K562 (cell line): ENCODE data around the gene LIMS1. TPM values are rescaled to one million over a fixed set of nuclear protein-coding genes. Genes with fewer than 3 reads are reported as not detected.

Source experiments
- ATAC-seq: fragments of 200-7000 bp; cut with Tn5 transposase; 3 replicates; pipeline ENCODE4 v1.9.1; 2020; ENCODE audit warnings: moderate library complexity
- BruUV-seq: library from RNA; stranded (reverse); fragments of 400-500 nt; replicated peaks from 2 replicates; lab custom pipeline; 2021; lab: Mats Ljungman, UMichigan
- CTCF ChIA-PET: fragments of 300-600 bp; formaldehyde crosslinking; extraction: SDS; loops from one replicate; lab custom pipeline; 2021; ENCODE audit warnings: low intra/inter-chr PET ratio; lab: Yijun Ruan, JAX
- POLR2A ChIA-PET: fragments of 300-600, 350-650 bp; sonication (Branson Sonifier 250); formaldehyde crosslinking; extraction: SDS; loops from one replicate; lab custom pipeline; 2021; ENCODE audit warnings: antibody characterized with exemption, inconsistent platforms; lab: Yijun Ruan, JAX
- DNase-seq, 4 experiments: peaks; one replicate each; pipeline versions ENCODE4 v3.0.0 to v3.0.0-alpha.2; 2011 to 2018; ENCODE audit warnings: low spot score in 3 of 4, mixed read lengths in 3 of 4; ENCODE audit errors: extremely low read depth in 1 of 4
- FAIRE-seq: peaks from 2 replicates; lab custom pipeline; 2011; peaks lifted over from hg19 to GRCh38; lab: Jason Lieb, UNC
- H2AFZ ChIP-seq: 2 replicates; pipeline ENCODE4 v1.6.0; 2011; ENCODE audit warnings: low read depth, low read length, control low read depth, inconsistent platforms
- H3K27ac ChIP-seq: fragments of 200-600 bp; 3 replicates; pipeline ENCODE4 v1.8.0; 2011; ENCODE audit warnings: low read depth, mild to moderate bottlenecking, control low read depth, inconsistent platforms, low read length, moderate library complexity, mixed read lengths; ENCODE audit errors: extremely low read depth
- H3K27me3 ChIP-seq, 2 experiments: fragments of 300-600 bp in 1 of 2; 2 replicates in 1 of 2; 3 replicates in 1 of 2; pipeline versions ENCODE4 v1.6.0 to v1.8.0; 2011; ENCODE audit warnings: inconsistent platforms in 2 of 2, low read length in 2 of 2, mild to moderate bottlenecking in 1 of 2, mixed read lengths in 1 of 2, moderate library complexity in 1 of 2; ENCODE audit not compliant: control insufficient read depth in 2 of 2, insufficient read depth in 2 of 2
- H3K36me3 ChIP-seq: fragments of 300-600 bp; 3 replicates; pipeline ENCODE4 v1.8.0; 2011; ENCODE audit warnings: mild to moderate bottlenecking, low read length, inconsistent platforms; ENCODE audit not compliant: control insufficient read depth, insufficient read depth
- H3K4me1 ChIP-seq, 2 experiments: fragments of 200-600 bp in 1 of 2; replicated peaks in 1 of 2; 2 replicates in 1 of 2; 3 replicates in 1 of 2; pipeline versions ENCODE4 v1.5.1 to v1.8.0; 2011; ENCODE audit warnings: inconsistent platforms in 2 of 2, low read length in 2 of 2, mild to moderate bottlenecking in 1 of 2, mixed read lengths in 1 of 2, moderate library complexity in 1 of 2; ENCODE audit not compliant: control insufficient read depth in 2 of 2, insufficient read depth in 2 of 2
- H3K4me2 ChIP-seq: 2 replicates; pipeline ENCODE4 v1.6.1; 2011; ENCODE audit warnings: low read length, control low read depth, inconsistent platforms, mixed read lengths; ENCODE audit not compliant: insufficient read depth
- H3K4me3 ChIP-seq: fragments of 200-600 bp; sonication (generic), shearing (Covaris generic); 2 replicates; pipeline ENCODE4 v1.5.1; 2016; ENCODE audit warnings: control low read depth, inconsistent platforms
- H3K79me2 ChIP-seq: fragments of 200-600 bp; 3 replicates; pipeline ENCODE4 v1.8.0; 2011; ENCODE audit warnings: low read length, inconsistent platforms; ENCODE audit not compliant: control insufficient read depth, insufficient read depth
- H3K9ac ChIP-seq, 2 experiments: 2 replicates each; pipeline versions ENCODE4 v1.6.0 to v1.6.1; 2011; ENCODE audit warnings: low read depth in 2 of 2, low read length in 2 of 2, control low read depth in 1 of 2, inconsistent platforms in 1 of 2, mild to moderate bottlenecking in 1 of 2, mixed read lengths in 1 of 2; ENCODE audit not compliant: insufficient read depth in 1 of 2
- H3K9me1 ChIP-seq: one replicate; pipeline ENCODE4 v1.6.0; 2011; ENCODE audit warnings: inconsistent platforms, mild to moderate bottlenecking, low read length, moderate library complexity; ENCODE audit not compliant: control insufficient read depth, insufficient read depth
- H3K9me3 ChIP-seq: replicated peaks from 2 replicates; pipeline ENCODE4 v1.5.1; 2011; ENCODE audit warnings: low read depth, low read length, inconsistent platforms; ENCODE audit not compliant: control insufficient read depth, insufficient read depth
- H4K20me1 ChIP-seq: replicated peaks from 2 replicates; pipeline ENCODE4 v1.6.1; 2011; ENCODE audit warnings: low read length, inconsistent platforms, mixed read lengths; ENCODE audit not compliant: control insufficient read depth, insufficient read depth
- CEBPB ChIP-seq: fragments of 450-650 bp; IDR thresholded peaks from 2 replicates; pipeline ENCODE4 v1.6.1; 2016; ENCODE audit warnings: missing genetic modification characterization, missing compliant biosample characterization
- CREB5 ChIP-seq: fragments of 250-450 bp; sonication (Bioruptor Pico); IDR thresholded peaks from 2 replicates; pipeline ENCODE4 v1.5.0; 2020; ENCODE audit warnings: mild to moderate bottlenecking
- GTF2A2 ChIP-seq: IDR thresholded peaks from 2 replicates; pipeline ENCODE4 v1.6.1; 2016; ENCODE audit warnings: mild to moderate bottlenecking, missing genetic modification characterization, missing compliant biosample characterization
- GTF2E2 ChIP-seq: fragments of 200-800 bp; sonication (Bioruptor generic); IDR thresholded peaks from 2 replicates; pipeline ENCODE4 v1.6.1; 2016; ENCODE audit warnings: missing genetic modification characterization, missing compliant biosample characterization
- HOMEZ ChIP-seq: fragments of 250-450 bp; sonication (Bioruptor Pico); IDR thresholded peaks from 2 replicates; pipeline ENCODE4 v1.4.0; 2020; ENCODE audit warnings: mild to moderate bottlenecking, moderate library complexity
- MNT ChIP-seq, 2 experiments: fragments of 450-650 bp; conservative IDR thresholded peaks; 2 replicates each; pipeline ENCODE4 v1.6.1; 2017; ENCODE audit warnings: mild to moderate bottlenecking in 2 of 2, moderate library complexity in 2 of 2
- NFE2 ChIP-seq: IDR thresholded peaks from 2 replicates; pipeline ENCODE4 v1.6.1; 2014; ENCODE audit warnings: antibody characterized with exemption, low read depth
- NFIX ChIP-seq: fragments of 250-450 bp; sonication (Bioruptor Pico); IDR thresholded peaks from 2 replicates; pipeline ENCODE4 v1.4.0; 2020; ENCODE audit warnings: low read depth, mild to moderate bottlenecking, moderate library complexity
- RNF2 ChIP-seq: sonication (generic); IDR thresholded peaks from 2 replicates; pipeline ENCODE4 v1.6.1; 2016
- SNAPC5 ChIP-seq: fragments of 250-450 bp; sonication (Bioruptor Pico); IDR thresholded peaks from 2 replicates; pipeline ENCODE4 v1.8.0; 2021; ENCODE audit warnings: moderate library complexity, mild to moderate bottlenecking, inconsistent platforms
- ZBED1 ChIP-seq: IDR thresholded peaks from 2 replicates; pipeline ENCODE4 v1.6.1; 2014
- ZFP36 ChIP-seq: fragments of 150-350 bp; IDR thresholded peaks from 2 replicates; pipeline ENCODE4 v1.6.1; 2018; ENCODE audit warnings: low read length, low read depth; ENCODE audit not compliant: partially characterized antibody
- ZNF395 ChIP-seq: fragments of 200-800 bp; sonication (Bioruptor generic); IDR thresholded peaks from 2 replicates; pipeline ENCODE4 v1.6.1; 2017; ENCODE audit warnings: missing genetic modification characterization, missing compliant biosample characterization
- ZNF449 ChIP-seq: fragments of 250-450 bp; sonication (Bioruptor Pico); IDR thresholded peaks from 2 replicates; pipeline ENCODE4 v1.8.0; 2022; ENCODE audit warnings: moderate library complexity, mild to moderate bottlenecking, inconsistent platforms
- WGBS: fragments of 100-300 bp; shearing (Covaris generic); methylation state at CpG from one replicate; pipeline ENCODE4 v1.1.6; 2016; ENCODE audit warnings: low coverage, mixed read lengths; ENCODE audit not compliant: insufficient coverage; ENCODE audit errors: missing lambda C conversion rate; 5-methylcytosine and 5-hydroxymethylcytosine counted together
- in situ Hi-C: fragments of 300-500 bp; cut with MboI; formaldehyde crosslinking; loops from 4 replicates; pipeline ENCODE4 v1.15.0; 2018; ENCODE audit warnings: inconsistent platforms, mixed read lengths
- intact Hi-C: fragments of 100-400 bp; cut with micrococcal nuclease; formaldehyde crosslinking; loops from 2 replicates; pipeline ENCODE4 v1.14.2; 2022
- polyA plus RNA-seq, 8 experiments: library from polyadenylated mRNA; depleted of rRNA in 4 of 8; stranded (reverse) in 5 of 8; unstranded in 3 of 8; fragments of >200 nt; fragmentation: Nextera tagmentation in 2 of 8; fragmentation: Illumina TruSeq in 1 of 8; extraction: Ambion mirVana in 2 of 8; extraction: Trizol in 1 of 8; gene quantifications; 2 replicates each; pipeline versions ENCODE4 v1.2.1 to v1.2.3, GENCODE V29; 2011 to 2014; ENCODE audit warnings: inconsistent platforms in 1 of 8, missing spikeins in 1 of 8
- total RNA-seq, 7 experiments: library from RNA; depleted of rRNA in 6 of 7; stranded (reverse); fragments of >200 nt in 6 of 7; fragmentation: Illumina TruSeq in 2 of 7; extraction: Trizol in 2 of 7; gene quantifications; 2 replicates each; pipeline versions ENCODE4 v1.2.1 to v1.2.3, GENCODE V29; 2011 to 2021; ENCODE audit warnings: low replicate concordance in 1 of 7

LIMS1 gene
- total and polyA plus RNA-seq, 9 of the 15 experiments (the other 6 are each of a cell fraction or from before 2014, with no cell fraction given): 52.8 to 134 (median 81.0) TPM

GRCh38 chr2:108536133-108536780, 2.0 kb downstream of the LIMS1 start:
- in situ Hi-C loops (no loop called here), intact Hi-C loops (loop anchor here (5.0 kb wide), 1 partner anchor 51 kb away; no protein-coding TSS in a partner anchor)
- peak overlapping the region; percentile 66 to 80; a peak in 3 of 4 replicates for H3K9ac ChIP-seq
- ATAC-seq: peak; percentile 27
- peak overlapping the region; percentile 86; the same call in 1 of the 2 replicates for H3K4me3 ChIP-seq
- peak overlapping the region; percentile 31; the same call in 2 of the 3 replicates for H3K27ac ChIP-seq
- peaks cover 20 to 24% of the 10 kb centered on the region in 2 experiments for H3K4me1 ChIP-seq
- FAIRE-seq: peak; percentile 72
- peaks cover 74% of the 10 kb centered on the region for H3K79me2 ChIP-seq
- 38% methylated on average over 7 of the region's 7 CpGs for WGBS
- no peaks in the 10 kb centered on the region for H3K9me1 ChIP-seq
- BruUV-seq: no TSS peak
- H3K4me2 ChIP-seq: peak overlapping the region; percentile 88
- ChIA-PET POLR2A (interaction anchor here (0.8 to 3.2 kb wide), 3 partner anchors 11 to 34 kb away, joined by 3 to 21 read pairs (median 14); no protein-coding TSS in a partner anchor), CTCF (no interaction called here)
- H2AFZ ChIP-seq: 0 out of 2 replicates have a peak overlapping the region, but pooled peaks have one; percentile 28
- peak in 2 of 4 experiments; percentile 5 to 48 for DNase-seq
- peaks cover 16% of the 10 kb centered on the region; the same call in 1 of the 2 replicates for H4K20me1 ChIP-seq
- peaks cover 6% of the 10 kb centered on the region for H3K36me3 ChIP-seq
- no peaks in the 10 kb centered on the region for H3K27me3 ChIP-seq
- H3K9me3 ChIP-seq: no peaks in the 10 kb centered on the region
- TF ChIP-seq GTF2E2 (tag) (no peak), SNAPC5 (CRISPR knock-in tag) (no peak), CEBPB (0 out of 2 replicates have a peak, but pooled peaks have one; percentile 26), ZNF395 (no peak), ZNF449 (no peak), ZBED1 (no peak), CREB5 (no peak), NFIX (CRISPR knock-in tag) (no peak), HOMEZ (CRISPR knock-in tag) (no peak), MNT (conservative IDR thresholded peaks at IDR 0.05) (peak in 1 of 2 experiments; percentile 39; a peak in 1 of 4 replicates), NFE2 (peak; percentile 65), ZFP36 (no peak), GTF2A2 (tag) (no peak), RNF2 (no peak)
